GM12892 (cell line): ENCODE data around the gene OAT.
"Not testable (repeated sequence)": the region's sequence is repeated elsewhere in the genome, so short reads cannot be mapped to it uniquely, and the experiment has no call there.

Source experiments
- POLR2A ChIP-seq: IDR thresholded peaks from 2 replicates; pipeline ENCODE4 v1.6.1; 2011; ENCODE audit warnings: low read depth, low read length, control low read depth
- POLR2AphosphoS5 ChIP-seq: IDR thresholded peaks from 2 replicates; pipeline ENCODE4 v1.6.1; 2011; ENCODE audit warnings: low read depth, low read length, control low read depth
- TAF1 ChIP-seq: IDR thresholded peaks from 2 replicates; pipeline ENCODE4 v1.6.1; 2011; ENCODE audit warnings: low read depth, mild to moderate bottlenecking, control low read depth, low read length, borderline replicate concordance

DNA sequence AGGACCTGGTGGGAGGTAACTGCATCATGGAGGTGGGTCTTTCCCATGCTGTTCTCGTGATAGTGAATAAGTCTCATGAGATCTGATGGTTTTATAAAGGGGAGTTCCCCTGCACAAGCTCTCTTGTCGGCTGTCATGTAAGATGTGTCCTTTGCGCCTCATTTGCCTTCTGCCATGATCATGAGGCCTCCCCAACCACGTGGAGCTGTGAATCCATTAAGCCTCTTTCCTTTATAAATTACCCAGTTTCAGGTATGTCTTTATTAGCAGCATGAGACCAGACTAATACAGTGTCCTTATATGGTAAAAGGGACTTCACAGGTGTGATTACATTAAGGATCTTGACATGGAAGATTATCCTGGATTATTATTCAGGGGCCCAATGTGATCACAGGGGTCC, 49.2 kb downstream of the OAT start:
- not testable (repeated sequence) for TF ChIP-seq TAF1, POLR2A, POLR2AphosphoS5
